Stimulated activated CD4-positive, alpha-beta T cell treated with anti-CD3 and anti-CD28 coated beads, Interleukin-12 subunit alpha, Interleukin-12 subunit beta, amount 100 ng/mL, for 48 hours (primary cell): ENCODE results near the gene HAUS5.
A peak's percentile ranks its signal among the peaks of the same experiment; 100 is the strongest.
"Not testable (repeated sequence)": the region's sequence is repeated elsewhere in the genome, so short reads cannot be mapped to it uniquely, and the experiment has no call there.

Experiments used
- DNase-seq, 3 donors: peaks; one replicate each; pipeline ENCODE4 v3.0.0-alpha.2; 2020; ENCODE audit warnings: low read depth in 2 of 3, low spot score in 1 of 3

Gene HAUS5, protein sequence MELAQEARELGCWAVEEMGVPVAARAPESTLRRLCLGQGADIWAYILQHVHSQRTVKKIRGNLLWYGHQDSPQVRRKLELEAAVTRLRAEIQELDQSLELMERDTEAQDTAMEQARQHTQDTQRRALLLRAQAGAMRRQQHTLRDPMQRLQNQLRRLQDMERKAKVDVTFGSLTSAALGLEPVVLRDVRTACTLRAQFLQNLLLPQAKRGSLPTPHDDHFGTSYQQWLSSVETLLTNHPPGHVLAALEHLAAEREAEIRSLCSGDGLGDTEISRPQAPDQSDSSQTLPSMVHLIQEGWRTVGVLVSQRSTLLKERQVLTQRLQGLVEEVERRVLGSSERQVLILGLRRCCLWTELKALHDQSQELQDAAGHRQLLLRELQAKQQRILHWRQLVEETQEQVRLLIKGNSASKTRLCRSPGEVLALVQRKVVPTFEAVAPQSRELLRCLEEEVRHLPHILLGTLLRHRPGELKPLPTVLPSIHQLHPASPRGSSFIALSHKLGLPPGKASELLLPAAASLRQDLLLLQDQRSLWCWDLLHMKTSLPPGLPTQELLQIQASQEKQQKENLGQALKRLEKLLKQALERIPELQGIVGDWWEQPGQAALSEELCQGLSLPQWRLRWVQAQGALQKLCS

GRCh38 chr19:35612559-35613321 lies at the start of gene HAUS5:
TSS of gene HAUS5 (plus strand) at chr19:35612735. CDS start at chr19:35612795, 60 bp downstream.
- peak; percentile 91 to 97 (median 92) for DNase-seq

DNA sequence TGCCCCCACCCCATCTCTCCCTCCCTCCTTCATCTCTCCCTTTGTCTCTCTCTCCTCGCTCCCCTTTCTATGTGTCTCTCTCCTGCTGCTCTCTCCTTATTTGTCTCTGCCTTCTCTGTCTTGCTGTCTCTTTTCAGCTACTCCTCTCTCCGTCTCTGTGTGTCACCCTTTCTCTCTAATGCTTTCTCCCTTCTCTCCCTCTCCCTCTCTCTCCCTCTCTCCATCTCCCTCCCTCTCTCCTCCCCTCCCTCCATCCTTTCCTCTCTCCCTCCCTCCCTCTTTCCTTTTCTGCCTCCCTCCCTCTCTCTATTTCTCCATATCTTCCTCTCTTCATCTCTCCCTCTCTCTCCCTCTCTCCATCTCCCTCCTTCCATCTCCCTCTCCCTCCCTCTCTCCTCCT lies 49.8 kb upstream of the HAUS5 start:
- no peak for DNase-seq

GRCh38 chr19:35563207-35563829 lies 49.2 kb upstream of the HAUS5 start, which contains the start of gene ATP4A:
TSS of gene ATP4A (minus strand) at chr19:35563658. CDS start at chr19:35563629, 29 bp downstream.
- no peak for DNase-seq

- DNase-seq = no peak
These were observed 47.3 kb upstream of the HAUS5 start for GRCh38 chr19:35565016-35565856.

GRCh38 chr19:35566738-35567137 lies 45.8 kb upstream of the HAUS5 start:
- DNase-seq = no peak

DNA sequence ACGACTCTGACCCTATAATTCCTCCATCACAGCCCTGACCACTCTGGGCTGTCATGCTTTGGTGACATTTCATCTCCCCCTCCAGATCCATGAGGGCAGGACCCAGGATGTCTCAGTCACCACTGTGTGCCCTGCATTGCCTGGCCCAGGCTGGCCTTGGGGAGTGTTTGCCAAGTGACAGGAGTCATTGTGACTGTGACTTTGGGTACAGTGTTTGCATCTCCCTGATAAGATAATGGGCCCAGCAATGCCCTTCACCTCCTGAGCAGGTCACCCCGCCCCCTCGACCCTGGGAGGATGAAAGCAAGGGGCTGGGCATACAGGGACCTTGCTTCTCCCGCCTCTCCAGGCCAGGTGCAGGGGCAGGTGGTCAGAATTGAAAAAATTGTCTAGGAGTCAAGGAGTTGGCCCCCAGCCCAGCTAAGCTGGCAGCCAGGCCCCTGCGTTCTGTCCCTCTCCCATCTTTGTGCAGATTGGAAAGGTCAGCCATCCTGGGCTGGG lies 43.2 kb upstream of the HAUS5 start:
- DNase-seq = no peak

DNA sequence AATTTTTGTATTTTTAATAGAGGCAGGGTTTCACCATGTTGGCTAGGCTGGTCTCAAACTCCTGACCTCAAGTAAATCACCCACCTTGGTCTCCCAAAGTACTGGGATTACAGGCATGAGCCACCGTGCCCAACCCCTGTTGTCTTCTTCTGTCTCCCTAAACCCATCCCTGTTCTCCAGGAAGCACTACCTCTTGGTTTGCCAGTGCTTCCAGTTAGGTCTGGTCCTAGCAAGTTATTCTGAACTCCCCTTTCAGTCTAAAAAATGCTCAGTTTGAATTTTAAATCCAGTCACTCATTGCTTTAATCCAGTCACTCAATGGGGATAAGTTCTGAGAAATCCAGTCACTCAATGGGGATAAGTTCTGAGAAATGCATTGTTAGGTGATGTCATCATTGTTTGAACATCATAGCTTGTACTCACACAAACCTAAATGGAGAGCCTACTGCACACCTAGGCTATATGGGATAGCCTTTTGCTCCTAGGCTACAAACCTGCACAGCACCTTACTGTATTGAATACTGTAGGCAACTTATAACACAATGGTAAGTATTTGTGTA lies 41.0 kb upstream of the HAUS5 start:
- no peak for DNase-seq

DNA sequence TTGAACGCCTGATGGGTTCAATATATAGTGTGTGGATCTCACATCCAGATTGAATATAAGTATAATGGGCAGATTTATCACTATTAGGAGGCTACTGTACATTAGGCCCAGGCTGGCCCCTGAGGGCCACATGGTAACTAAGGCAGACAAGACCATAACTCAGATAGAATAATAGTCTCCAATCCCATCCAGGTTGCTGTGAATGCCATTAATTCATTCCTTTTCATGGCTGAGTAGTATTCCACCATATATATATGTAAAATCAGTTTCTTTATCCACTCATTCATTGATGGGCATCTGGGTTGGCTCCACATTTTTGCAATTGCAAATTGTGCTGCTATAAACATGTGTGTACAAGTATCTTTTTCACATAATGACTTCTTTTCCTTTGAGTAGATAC lies 34.6 kb upstream of the HAUS5 start:
- DNase-seq = no peak

GRCh38 chr19:35578707-35579106 lies 33.8 kb upstream of the HAUS5 start:
- DNase-seq = no peak

GRCh38 chr19:35582760-35583159 lies 29.8 kb upstream of the HAUS5 start:
- no peak for DNase-seq

DNA sequence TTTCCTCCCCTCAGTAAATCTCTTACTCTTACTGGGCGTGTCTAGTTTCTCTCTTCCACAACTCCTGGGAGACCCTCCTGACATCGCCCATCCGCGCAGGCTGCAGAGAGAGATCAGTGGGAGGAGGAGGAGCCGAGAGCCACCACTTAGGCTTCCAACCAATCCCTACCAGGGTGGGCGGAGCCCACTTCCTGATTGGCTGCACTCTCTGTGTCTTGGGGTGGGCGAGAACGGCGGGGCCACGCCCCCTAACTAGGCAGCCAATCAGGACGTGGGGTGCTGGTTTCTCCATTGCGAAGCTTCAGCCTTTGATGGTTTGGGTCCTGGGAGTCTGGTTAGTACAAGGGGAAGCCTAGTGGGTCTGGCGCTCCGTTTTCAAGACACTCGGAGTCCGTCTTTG lies 26.7 kb upstream of the HAUS5 start, which contains the start of gene PMIS2:
Gene PMIS2, plus strand, starts transcription at position 326 of the 400 bp plus-strand sequence. CDS start 87 bp downstream, outside the sequence.
- peak in 1 of 3 donors; percentile 13 for DNase-seq

DNA sequence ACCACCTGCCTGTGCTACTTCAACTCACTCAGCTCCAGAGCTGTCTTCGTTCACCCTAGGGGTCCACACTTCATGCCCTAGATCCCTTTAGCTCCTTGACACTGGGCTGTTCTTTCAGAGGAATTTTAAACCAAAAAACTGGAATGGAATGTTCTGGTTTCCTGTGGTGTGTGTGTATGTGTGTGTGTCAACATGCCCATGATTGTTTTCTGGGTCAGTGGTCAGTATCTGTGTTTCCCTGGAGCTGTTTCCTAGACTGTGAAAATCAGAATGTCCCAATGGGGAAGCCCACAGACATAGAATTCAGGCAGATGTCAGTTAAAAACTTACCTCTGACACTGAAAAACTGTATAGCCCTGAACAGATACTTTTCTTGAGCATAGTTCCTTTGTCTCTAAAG lies 25.2 kb upstream of the HAUS5 start:
- no peak for DNase-seq

DNA sequence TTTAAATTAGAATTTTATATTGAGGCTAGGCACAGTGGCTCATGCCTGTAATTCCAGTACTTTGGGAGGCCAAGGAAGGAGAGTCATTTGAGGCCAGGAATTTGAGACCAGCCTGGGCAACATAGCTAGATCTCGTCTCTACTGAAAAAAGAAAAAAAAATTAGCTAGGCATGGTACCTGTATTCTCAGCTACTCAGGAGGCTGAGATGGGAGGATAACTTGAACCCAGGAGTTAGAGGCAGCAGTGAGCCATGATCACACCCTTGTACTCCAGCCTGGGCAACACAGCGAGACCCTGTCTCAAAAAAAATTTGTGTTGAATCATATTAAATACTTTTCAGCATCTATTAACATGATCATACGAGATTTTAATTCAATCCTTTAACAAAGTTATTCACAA lies 21.7 kb upstream of the HAUS5 start:
- no peak for DNase-seq

DNA sequence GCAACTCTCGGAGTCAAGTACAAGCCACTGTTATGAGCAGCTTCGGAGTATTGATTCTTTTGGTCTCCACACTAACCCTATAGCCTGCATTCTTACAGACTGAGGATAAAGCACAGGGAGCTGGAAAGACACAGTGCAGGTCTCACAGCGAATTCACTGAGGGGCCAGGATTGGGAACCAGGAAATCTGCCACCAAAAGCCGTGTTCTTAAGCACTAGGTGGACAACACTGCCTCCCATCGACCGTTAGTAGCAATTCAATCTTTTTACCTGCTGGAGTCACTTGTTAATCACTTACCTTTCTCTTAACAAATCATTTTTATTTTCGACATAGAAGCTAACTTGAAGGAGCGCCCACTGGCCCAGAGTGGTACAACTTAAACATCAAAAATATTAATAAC lies 20.3 kb upstream of the HAUS5 start:
- no peak for DNase-seq

DNA sequence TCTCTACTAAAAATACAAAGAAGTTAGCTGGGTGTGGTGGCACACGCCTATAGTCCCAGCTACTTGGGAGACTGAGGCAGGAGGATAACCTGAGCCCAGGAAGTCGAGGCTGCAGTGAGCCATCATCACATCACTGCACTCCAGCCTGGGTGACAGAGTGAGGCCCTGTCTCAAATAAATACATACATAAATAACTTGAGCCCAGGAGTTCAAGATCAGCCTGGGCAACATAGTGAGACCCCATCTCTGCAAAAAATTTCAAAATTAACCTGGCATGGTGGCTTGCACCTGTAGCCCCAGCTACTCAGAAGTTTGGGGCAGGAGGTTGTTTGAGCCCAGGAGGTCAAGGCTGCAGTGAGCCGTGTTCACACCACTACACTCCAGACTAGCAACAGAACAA lies 17.5 kb upstream of the HAUS5 start:
- DNase-seq = not testable (repeated sequence)

DNA sequence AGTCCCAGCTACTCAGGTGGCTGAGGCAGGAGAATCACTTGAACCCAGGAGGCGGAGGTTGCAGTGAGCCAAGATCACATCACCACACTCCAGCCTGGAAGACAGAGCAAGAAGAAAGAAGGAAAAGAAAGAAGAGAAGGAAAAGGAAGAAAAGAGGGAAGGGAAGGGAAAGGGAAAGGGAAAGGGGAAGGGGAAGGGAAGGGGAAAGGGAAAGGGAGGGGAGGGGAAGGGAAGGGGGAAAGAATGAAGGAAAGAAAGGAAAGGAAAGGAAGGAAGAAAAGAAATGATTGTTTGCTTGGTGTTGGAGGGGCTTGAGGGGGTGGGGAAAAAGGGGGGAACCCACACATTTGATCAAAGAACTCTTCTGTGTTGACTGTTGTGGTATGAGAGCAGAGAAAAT lies 16.6 kb upstream of the HAUS5 start:
- no peak for DNase-seq

GRCh38 chr19:35596366-35596999 lies 16.1 kb upstream of the HAUS5 start:
- DNase-seq = peak in 1 of 3 donors; percentile 14

GRCh38 chr19:35601971-35602370 lies 10.6 kb upstream of the HAUS5 start:
- DNase-seq = no peak

DNA sequence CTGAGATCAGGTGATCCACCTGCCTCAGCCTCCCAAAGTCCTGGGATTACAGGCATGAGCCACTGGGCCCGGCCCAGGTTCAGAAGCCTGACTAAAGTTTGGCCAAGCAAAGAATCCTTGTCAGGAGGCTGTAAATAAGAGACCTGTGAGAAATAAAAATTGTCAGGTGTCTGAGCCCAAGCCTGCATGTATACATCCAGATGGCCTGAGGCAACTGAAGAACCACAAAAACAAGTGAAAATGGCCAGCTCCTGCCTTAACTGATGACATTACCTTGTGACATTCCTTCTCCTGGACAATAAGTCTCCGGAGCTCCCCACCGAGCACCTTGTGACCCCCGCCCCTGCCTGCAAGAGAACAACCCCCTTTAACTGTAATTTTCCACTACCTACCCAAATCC lies 8.1 kb upstream of the HAUS5 start:
- not testable (repeated sequence) for DNase-seq
